Measurements from ENCODE around the gene TMEM147.

Gene TMEM147, protein sequence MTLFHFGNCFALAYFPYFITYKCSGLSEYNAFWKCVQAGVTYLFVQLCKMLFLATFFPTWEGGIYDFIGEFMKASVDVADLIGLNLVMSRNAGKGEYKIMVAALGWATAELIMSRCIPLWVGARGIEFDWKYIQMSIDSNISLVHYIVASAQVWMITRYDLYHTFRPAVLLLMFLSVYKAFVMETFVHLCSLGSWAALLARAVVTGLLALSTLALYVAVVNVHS

DNA sequence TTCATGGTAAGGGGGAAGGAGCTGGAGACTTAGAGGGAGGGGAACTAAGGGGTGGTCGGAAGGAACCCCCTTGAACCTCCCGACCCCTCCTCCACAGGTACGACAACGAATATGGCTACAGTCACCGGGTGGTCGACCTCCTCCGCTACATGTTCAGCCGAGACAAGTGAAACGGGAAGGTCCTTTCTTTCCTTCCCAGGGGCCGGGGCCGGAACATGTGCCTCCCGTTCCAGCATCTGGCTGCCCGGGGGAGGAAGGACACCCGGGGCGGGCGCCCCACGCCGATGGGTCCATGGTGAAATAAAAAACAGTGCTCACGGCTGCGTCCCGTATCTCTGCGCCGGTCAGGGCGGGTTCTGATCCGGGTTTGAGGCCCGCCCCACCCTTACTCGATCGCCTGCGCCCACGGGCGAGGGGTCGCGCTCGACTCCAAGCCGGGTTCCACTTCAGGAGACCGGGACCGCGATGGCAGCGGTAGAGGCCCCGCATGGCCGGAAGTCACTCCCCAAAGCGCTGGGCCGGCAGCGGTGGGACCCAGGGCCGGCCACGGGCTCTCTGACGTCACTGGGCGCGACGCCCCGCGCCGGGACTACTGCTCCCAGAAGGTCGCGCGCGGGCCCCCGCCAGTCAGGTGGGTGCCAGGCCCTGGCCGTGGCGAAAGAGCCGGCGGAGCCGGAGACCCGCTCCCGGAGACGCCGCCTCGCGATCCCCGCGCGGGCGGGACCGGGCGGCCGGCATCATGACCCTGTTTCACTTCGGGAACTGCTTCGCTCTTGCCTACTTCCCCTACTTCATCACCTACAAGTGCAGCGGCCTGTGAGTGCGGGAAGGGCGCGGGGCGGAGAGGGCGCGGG lies at the start of gene TMEM147:
TMEM147 (plus strand) TSS at position 626 of the 854 bp plus-strand sequence; CDS start at position 740, 114 bp downstream.
- peak within 1 kb of the TSS; percentile 99 for H3K4me3 ChIP-seq (ENCODE audit: low read length)
- H3K4me1 ChIP-seq (ENCODE audit: insufficient read depth, low read length), result peaks cover 7% of the 10 kb centered on the region; the same call in 1 of the 2 replicates
- H3K27ac ChIP-seq (ENCODE audit: low read length), result peak within 1 kb of the TSS; percentile 82
- H3K9ac ChIP-seq (ENCODE audit: low read depth, low read length), result peak within 1 kb of the TSS; percentile 97
- no peaks in the 10 kb centered on the region for H3K9me3 ChIP-seq (ENCODE audit: insufficient read depth, low read depth, low read length)
- peaks cover 45% of the 10 kb centered on the region for H3K36me3 ChIP-seq (ENCODE audit: insufficient read depth, low read depth, low read length)
- H3K27me3 ChIP-seq (ENCODE audit: insufficient read depth, low read length), result no peaks in the 10 kb centered on the region

DNA sequence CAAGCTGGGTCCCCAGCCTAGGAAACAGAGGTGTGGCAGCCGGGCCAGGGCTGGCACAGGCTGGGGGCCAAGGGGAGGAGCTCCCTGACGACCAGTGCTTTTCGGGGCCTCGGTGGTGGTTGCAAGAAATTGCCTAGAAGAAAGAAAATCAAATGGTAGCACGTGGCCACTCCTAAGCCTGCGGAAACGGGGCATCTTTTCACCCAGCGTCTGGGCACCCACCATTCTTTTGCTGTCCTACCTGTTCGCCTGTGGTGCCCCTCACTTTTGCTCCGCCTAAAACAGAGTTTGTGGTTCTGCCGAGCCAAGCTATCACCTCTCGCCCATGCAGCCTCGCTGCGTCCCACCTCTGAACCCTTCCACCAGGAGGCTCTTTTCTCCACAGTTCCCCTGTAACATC lies 48.0 kb upstream of the TMEM147 start:
- no peaks in the 10 kb centered on the region for H3K9me3 ChIP-seq (ENCODE audit: insufficient read depth, low read depth, low read length)
- H3K27me3 ChIP-seq (ENCODE audit: insufficient read depth, low read length), result no peaks in the 10 kb centered on the region
- no peak overlapping the region for H3K4me3 ChIP-seq (ENCODE audit: low read length)
- H3K27ac ChIP-seq (ENCODE audit: low read length), result no peak overlapping the region
- no peaks in the 10 kb centered on the region for H3K4me1 ChIP-seq (ENCODE audit: insufficient read depth, low read length)
- H3K9ac ChIP-seq (ENCODE audit: low read depth, low read length), result no peak overlapping the region
- H3K36me3 ChIP-seq (ENCODE audit: insufficient read depth, low read depth, low read length), result peaks cover 55% of the 10 kb centered on the region

DNA sequence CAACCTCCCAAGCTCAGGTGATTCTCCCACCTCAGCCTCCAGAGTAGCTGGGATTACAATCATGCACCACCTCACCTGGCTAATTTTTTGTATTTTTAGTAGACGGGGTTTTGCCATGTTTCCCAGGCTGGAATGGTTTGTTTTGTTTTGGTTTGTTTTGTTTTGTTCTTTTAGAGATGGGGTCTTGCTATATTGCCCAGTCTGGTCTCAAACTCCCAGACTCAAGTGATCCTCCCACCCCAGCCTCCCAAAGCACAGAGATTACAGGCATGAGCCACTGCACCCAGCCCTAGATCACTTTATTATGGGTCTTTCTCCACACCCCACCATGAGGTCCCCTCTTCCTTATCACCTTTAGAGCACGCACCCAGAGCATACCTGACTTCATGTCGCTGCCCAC lies 47.2 kb upstream of the TMEM147 start:
- H3K9me3 ChIP-seq (ENCODE audit: insufficient read depth, low read depth, low read length), result no peaks in the 10 kb centered on the region
- H3K27ac ChIP-seq (ENCODE audit: low read length), result no peak overlapping the region
- H3K27me3 ChIP-seq (ENCODE audit: insufficient read depth, low read length), result no peaks in the 10 kb centered on the region
- H3K9ac ChIP-seq (ENCODE audit: low read depth, low read length), result no peak overlapping the region
- H3K36me3 ChIP-seq (ENCODE audit: insufficient read depth, low read depth, low read length), result peaks cover 63% of the 10 kb centered on the region
- no peaks in the 10 kb centered on the region for H3K4me1 ChIP-seq (ENCODE audit: insufficient read depth, low read length)
- no peak overlapping the region for H3K4me3 ChIP-seq (ENCODE audit: low read length)

DNA sequence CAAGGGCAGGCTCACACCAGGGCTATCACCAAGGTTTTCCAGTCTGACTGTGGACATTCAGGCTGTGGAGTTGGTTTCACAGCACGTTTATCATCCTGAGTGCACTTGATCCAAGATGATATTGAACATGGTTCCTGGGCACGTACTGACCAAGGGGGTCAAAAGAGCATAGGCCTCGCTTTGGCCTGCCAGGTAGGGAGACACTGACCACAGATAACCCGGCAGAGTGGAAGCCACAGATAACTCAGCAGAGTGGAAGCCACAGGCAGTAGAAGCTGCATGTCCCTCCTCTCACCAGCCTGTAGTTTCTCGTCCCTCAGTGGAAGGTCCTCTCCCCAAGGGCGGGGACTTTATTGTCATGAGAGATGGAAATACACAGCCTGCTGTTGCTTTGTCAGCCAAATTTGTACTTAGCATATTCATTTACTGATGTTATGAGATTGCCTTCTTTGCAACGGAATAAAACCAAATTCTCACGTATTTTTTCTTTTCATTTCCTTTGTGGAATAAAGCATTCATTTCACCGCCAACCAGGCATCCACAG lies 46.4 kb upstream of the TMEM147 start:
- no peaks in the 10 kb centered on the region for H3K9me3 ChIP-seq (ENCODE audit: insufficient read depth, low read depth, low read length)
- H3K27me3 ChIP-seq (ENCODE audit: insufficient read depth, low read length), result no peaks in the 10 kb centered on the region
- no peak overlapping the region for H3K4me3 ChIP-seq (ENCODE audit: low read length)
- no peak overlapping the region for H3K27ac ChIP-seq (ENCODE audit: low read length)
- no peak overlapping the region for H3K9ac ChIP-seq (ENCODE audit: low read depth, low read length)
- H3K4me1 ChIP-seq (ENCODE audit: insufficient read depth, low read length), result no peaks in the 10 kb centered on the region
- peaks cover 70% of the 10 kb centered on the region for H3K36me3 ChIP-seq (ENCODE audit: insufficient read depth, low read depth, low read length)

DNA sequence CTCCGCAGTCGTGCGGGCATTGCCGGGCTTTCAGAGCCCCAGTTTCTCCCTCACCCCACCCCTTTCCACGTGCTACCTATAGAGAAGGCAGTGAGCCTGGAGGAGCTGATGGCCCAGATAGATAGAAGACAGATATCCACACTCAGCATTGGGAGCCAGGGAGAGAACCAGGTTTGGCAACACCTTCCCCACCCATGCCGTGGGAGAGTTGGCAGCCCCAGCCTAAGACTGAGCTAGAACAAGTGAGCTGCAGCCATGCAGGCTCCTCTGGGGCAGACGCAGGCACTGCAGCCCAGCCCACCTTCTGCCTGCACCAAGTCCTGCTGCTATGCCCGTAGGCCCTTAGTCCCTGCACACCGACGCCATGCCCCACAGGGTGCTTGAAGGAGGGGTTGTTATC lies 44.8 kb upstream of the TMEM147 start:
- no peak overlapping the region for H3K4me3 ChIP-seq (ENCODE audit: low read length)
- no peaks in the 10 kb centered on the region for H3K4me1 ChIP-seq (ENCODE audit: insufficient read depth, low read length)
- no peaks in the 10 kb centered on the region for H3K27me3 ChIP-seq (ENCODE audit: insufficient read depth, low read length)

DNA sequence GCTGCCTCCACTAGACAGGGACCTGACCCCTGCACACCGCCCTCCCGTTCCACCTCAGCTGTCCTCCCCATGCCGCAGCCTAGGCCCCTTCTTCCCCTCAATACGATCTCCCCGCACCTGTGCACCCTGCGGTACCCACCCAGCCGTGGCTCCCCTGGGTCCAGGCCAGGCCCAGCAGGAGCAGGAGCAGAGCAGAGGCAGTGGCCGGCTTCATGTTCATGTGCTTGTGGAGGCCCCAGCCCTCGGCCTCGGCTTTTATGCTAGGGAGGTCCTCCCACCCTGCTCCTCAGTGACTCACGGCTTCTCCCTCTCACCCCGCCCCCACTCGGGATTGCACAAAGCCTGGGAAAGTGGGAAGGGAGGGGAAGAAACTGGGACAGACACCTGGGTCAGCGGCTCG lies 43.7 kb upstream of the TMEM147 start:
- H3K4me3 ChIP-seq (ENCODE audit: low read length), result no peak overlapping the region
- H3K9ac ChIP-seq (ENCODE audit: low read depth, low read length), result no peak overlapping the region
- H3K27me3 ChIP-seq (ENCODE audit: insufficient read depth, low read length), result no peaks in the 10 kb centered on the region
- peaks cover 96% of the 10 kb centered on the region for H3K36me3 ChIP-seq (ENCODE audit: insufficient read depth, low read depth, low read length)
- no peak overlapping the region for H3K27ac ChIP-seq (ENCODE audit: low read length)
- H3K9me3 ChIP-seq (ENCODE audit: insufficient read depth, low read depth, low read length), result no peaks in the 10 kb centered on the region
- H3K4me1 ChIP-seq (ENCODE audit: insufficient read depth, low read length), result no peaks in the 10 kb centered on the region

More for the DNA sequence above, 44.8 kb upstream of the TMEM147 start:
- Histone ChIP-seq H3K9me3 (ENCODE audit: insufficient read depth, low read depth, low read length) (no peaks in the 10 kb centered on the region), H3K27ac (ENCODE audit: low read length) (no peak overlapping the region), H3K9ac (ENCODE audit: low read depth, low read length) (no peak overlapping the region), H3K36me3 (ENCODE audit: insufficient read depth, low read depth, low read length) (peaks cover 85% of the 10 kb centered on the region)

DNA sequence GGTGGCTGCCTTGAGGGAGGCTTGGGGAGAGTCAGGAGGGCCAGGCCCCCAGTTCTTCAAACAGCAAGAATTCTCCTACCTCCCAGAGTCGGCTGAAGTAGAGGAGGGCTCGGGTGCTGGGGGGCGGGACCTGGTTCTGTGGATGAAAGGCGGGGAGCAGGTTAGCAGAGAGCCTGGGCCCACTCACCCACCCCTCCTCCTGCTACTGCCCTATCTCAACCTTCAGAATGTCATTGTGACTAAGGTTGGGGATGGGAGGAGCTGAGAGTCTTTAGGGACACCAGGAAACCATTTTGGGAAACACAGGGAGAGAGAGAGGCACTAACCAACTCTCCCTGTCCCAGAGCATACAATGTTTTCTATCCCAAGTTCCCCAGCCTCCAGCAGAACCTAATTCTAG lies 42.7 kb upstream of the TMEM147 start:
- Histone ChIP-seq H3K27me3 (ENCODE audit: insufficient read depth, low read length) (no peaks in the 10 kb centered on the region), H3K9me3 (ENCODE audit: insufficient read depth, low read depth, low read length) (no peaks in the 10 kb centered on the region), H3K9ac (ENCODE audit: low read depth, low read length) (no peak overlapping the region), H3K27ac (ENCODE audit: low read length) (no peak overlapping the region), H3K36me3 (ENCODE audit: insufficient read depth, low read depth, low read length) (peaks cover 98% of the 10 kb centered on the region), H3K4me3 (ENCODE audit: low read length) (no peak overlapping the region), H3K4me1 (ENCODE audit: insufficient read depth, low read length) (no peaks in the 10 kb centered on the region)

DNA sequence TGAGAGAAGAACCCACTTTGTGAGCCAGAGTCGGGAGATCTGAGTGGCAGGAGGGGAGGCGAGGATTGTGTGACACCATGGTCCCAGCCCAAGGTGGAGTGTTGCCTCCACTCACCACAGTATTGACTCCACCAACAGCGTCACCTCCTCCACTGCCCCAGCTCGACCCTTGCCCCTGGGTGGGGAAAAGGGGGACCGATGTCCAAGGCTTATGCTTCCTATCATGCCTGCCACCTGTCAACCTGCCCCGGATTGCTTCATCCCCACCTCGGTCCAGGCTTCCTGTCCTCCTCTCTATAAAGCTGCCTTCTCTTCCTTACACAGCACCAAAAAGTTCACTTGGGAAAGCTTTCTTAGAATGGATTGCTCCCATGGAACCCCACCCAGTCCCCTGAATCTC lies 39.4 kb upstream of the TMEM147 start:
- Histone ChIP-seq H3K4me3 (ENCODE audit: low read length) (no peak overlapping the region), H3K36me3 (ENCODE audit: insufficient read depth, low read depth, low read length) (peaks cover 75% of the 10 kb centered on the region), H3K4me1 (ENCODE audit: insufficient read depth, low read length) (peaks cover 8% of the 10 kb centered on the region), H3K9ac (ENCODE audit: low read depth, low read length) (no peak overlapping the region), H3K9me3 (ENCODE audit: insufficient read depth, low read depth, low read length) (no peaks in the 10 kb centered on the region), H3K27me3 (ENCODE audit: insufficient read depth, low read length) (peaks cover 9% of the 10 kb centered on the region), H3K27ac (ENCODE audit: low read length) (no peak overlapping the region)

DNA sequence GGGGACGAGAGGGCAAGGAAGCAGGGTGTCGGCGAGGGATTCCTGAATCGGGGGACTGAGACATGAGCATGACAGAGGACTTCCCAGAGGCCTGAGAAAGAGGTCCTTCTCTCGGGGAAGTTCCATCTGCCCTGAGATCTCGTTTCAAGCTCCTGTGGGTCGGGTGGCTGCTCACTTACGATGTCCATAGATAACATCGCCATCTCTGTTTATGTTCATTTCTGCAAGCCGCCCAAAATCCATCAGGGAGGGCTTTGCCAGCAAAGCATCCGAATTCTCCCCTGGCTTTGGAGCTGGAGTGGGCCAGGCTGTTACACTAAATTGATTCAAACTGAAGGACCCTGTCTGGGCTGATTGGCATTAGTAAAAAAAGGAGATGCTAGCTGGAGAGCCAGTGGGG lies 37.9 kb upstream of the TMEM147 start:
- H3K9ac ChIP-seq (ENCODE audit: low read depth, low read length), result peak overlapping the region; percentile 99; the same call in 1 of the 2 replicates
- H3K27ac ChIP-seq (ENCODE audit: low read length), result no peak overlapping the region
- H3K27me3 ChIP-seq (ENCODE audit: insufficient read depth, low read length), result peaks cover 18% of the 10 kb centered on the region

DNA sequence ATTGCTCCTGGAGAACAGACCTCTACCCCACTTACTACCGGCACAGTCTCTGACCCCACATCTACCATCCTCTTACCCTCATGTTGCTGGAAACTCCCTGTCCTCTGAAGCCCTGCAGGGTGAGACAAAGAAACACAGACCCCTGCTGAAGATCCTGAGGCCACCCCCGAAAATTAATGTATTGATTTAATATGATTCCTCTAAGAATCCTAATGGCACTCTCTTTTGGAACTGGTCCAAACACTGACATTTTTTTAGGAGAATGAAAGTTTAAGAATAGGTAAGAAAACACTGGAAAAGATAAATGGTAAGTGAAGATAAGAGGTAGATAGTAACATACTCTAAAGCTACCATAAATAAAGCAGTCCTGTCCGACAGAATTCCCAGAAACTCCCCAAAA lies 37.3 kb upstream of the TMEM147 start:
- H3K9ac ChIP-seq (ENCODE audit: low read depth, low read length), result peak overlapping the region; percentile 99; the same call in 1 of the 2 replicates
- H3K4me3 ChIP-seq (ENCODE audit: low read length), result peak overlapping the region; percentile 86

More for the DNA sequence above, 37.9 kb upstream of the TMEM147 start:
- H3K9me3 ChIP-seq (ENCODE audit: insufficient read depth, low read depth, low read length), result no peaks in the 10 kb centered on the region
- no peak overlapping the region for H3K4me3 ChIP-seq (ENCODE audit: low read length)
- H3K4me1 ChIP-seq (ENCODE audit: insufficient read depth, low read length), result peaks cover 8% of the 10 kb centered on the region
- H3K36me3 ChIP-seq (ENCODE audit: insufficient read depth, low read depth, low read length), result peaks cover 59% of the 10 kb centered on the region

DNA sequence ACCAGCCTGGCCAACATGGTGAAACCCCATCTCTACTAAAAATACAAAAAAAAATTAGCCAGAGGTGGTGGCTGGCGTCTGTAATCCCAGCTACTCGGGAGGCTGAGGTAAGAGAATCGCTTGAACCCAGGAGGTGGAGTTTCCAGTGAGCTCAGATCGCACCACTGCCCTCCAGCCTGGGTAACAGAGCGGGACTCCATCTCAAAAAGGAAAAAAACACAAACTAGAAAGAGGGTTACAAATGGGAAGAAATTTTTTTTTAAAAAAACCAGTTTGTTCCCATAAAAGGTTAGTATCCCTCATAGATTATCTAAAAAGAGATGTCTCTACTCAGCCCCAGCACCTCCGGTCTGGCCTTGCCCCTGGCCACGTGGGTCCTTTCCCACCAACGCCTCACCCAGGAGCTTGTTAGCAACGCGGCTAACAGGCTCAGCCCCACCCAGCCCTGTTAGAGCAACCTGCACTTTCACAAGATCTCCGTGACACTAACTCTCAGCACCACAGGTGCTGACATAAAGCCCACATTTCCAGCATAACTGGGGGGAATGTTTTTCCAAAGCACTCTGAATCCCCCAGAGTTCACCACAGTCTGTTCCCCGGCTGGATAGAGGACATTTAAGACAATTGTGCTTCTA lies 36.3 kb upstream of the TMEM147 start:
- H3K4me1 ChIP-seq (ENCODE audit: insufficient read depth, low read length), result peaks cover 8% of the 10 kb centered on the region
- H3K9ac ChIP-seq (ENCODE audit: low read depth, low read length), result peak overlapping the region; percentile 99
- H3K36me3 ChIP-seq (ENCODE audit: insufficient read depth, low read depth, low read length), result peaks cover 45% of the 10 kb centered on the region
- H3K27ac ChIP-seq (ENCODE audit: low read length), result peak overlapping the region; percentile 88
- peak overlapping the region; percentile 86 for H3K4me3 ChIP-seq (ENCODE audit: low read length)
- H3K27me3 ChIP-seq (ENCODE audit: insufficient read depth, low read length), result peaks cover 32% of the 10 kb centered on the region
- H3K9me3 ChIP-seq (ENCODE audit: insufficient read depth, low read depth, low read length), result no peaks in the 10 kb centered on the region

More for the DNA sequence above, 37.3 kb upstream of the TMEM147 start:
- Histone ChIP-seq H3K36me3 (ENCODE audit: insufficient read depth, low read depth, low read length) (peaks cover 54% of the 10 kb centered on the region), H3K4me1 (ENCODE audit: insufficient read depth, low read length) (peaks cover 8% of the 10 kb centered on the region), H3K27ac (ENCODE audit: low read length) (no peak overlapping the region), H3K27me3 (ENCODE audit: insufficient read depth, low read length) (peaks cover 24% of the 10 kb centered on the region), H3K9me3 (ENCODE audit: insufficient read depth, low read depth, low read length) (no peaks in the 10 kb centered on the region)
